H1 (cell line): ENCODE measurements around the gene FGD6. TPM values are rescaled to one million over a fixed set of nuclear protein-coding genes. Genes with fewer than 3 reads are reported as not detected.

Experiments used
- ATF2 ChIP-seq: IDR thresholded peaks from 2 replicates; pipeline ENCODE4 v1.6.1; 2012; ENCODE audit warnings: low read length, inconsistent platforms
- CHD2 ChIP-seq: IDR thresholded peaks from 2 replicates; pipeline ENCODE4 v1.6.1; 2012; ENCODE audit warnings: low read length, improper control_type of control experiment
- TBP ChIP-seq: IDR thresholded peaks from 2 replicates; pipeline ENCODE4 v1.6.1; 2011; ENCODE audit warnings: low read depth, low read length, improper control_type of control experiment
- polyA plus RNA-seq, 7 experiments: library from polyadenylated mRNA; depleted of rRNA in 3 of 7; stranded (reverse) in 5 of 7; unstranded in 2 of 7; fragments of >200 nt in 5 of 7; fragments of 200-250 nt in 2 of 7; gene quantifications; 1 replicate in 5 of 7; 2 replicates in 1 of 7; 4 replicates in 1 of 7; pipeline versions ENCODE4 v1.2.1 to v1.2.3, GENCODE V29; 2011 to 2013; ENCODE audit warnings: missing spikeins in 2 of 7, mixed read lengths in 2 of 7
- total RNA-seq: library from RNA; stranded (reverse); fragmentation: NEBNext Ultra II Directional; extraction: Animal tissue kit (Norgen Biotek cat#: 25700); gene quantifications from 2 replicates; pipeline ENCODE4 v1.2.1, GENCODE V29; 2021

FGD6 gene
- total and polyA plus RNA-seq, 2 of the 8 experiments (the other 6 are each of a cell fraction or from before 2014, with no cell fraction given): 12.2 to 24.3 TPM

DNA sequence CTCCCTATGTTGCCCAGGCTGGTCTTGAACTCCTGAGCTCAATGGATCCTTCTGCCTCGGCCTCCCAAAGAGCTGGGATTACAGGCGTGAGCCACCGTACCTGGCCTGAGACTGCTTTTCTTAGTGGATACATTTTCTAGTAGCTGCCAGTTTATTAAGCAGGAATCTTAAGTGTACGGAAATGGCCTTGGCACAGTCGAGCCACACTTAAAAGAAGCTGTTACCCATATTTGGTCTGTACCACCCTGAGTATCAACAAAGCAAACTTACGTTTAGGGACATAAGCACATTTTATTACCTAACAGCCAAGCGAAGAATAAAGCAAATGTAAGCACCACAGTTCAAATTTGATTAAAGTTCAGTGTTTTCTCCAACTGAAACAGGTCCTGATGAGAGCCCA is 93.2 kb downstream of the FGD6 start (continued):
- no peak for TF ChIP-seq ATF2
- TF ChIP-seq TBP: no peak
- TF ChIP-seq CHD2: no peak
